ENCODE measurements around the gene VKORC1.
A peak's percentile ranks its signal among the peaks of the same experiment; 100 is the strongest.

Gene VKORC1

DNA sequence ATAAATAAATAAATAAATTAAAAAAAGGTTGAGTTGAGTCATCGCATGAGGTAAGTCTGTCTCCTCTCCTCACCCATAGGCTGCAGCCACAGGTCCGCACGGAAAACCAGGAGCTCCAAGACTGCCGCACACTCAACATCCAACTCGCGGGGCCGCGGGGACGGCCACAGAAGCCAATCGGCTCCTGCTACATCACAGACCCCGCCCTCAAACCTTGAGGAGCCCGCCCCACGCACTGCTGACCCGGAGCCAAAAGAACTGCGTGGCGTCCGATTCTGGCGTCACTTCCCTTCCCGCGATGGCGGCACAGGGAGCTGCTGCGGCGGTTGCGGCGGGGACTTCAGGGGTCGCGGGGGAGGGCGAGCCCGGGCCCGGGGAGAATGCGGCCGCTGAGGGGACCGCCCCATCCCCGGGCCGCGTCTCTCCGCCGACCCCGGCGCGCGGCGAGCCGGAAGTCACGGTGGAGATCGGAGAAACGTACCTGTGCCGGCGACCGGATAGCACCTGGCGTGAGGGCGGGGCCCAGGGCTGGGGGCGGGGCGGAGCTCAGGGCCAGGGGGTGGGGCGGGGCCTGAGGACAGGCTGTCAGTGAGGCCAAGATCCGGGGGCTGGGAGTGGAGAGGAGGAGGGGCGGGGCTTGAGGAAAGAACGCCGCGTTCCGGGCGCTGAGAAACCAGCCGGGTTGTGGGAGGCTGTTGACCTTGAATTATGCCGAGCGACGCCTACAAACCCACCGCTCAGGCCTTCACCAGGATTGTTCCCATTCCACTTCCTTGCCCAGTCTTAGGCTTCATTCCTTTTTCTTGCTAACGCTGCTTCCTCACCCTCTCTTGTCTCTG lies 23.0 kb upstream of the VKORC1 start, which contains the start of gene KAT8:
Gene KAT8, plus strand, starts transcription at position 281 of the 839 bp plus-strand sequence. Its CDS starts 18 bp downstream, at position 299.
- peak; percentile 90 for DNase-seq (ENCODE audit: low read depth)
- no peak for TF ChIP-seq CTCF (conservative IDR thresholded peaks at IDR 0.05; ENCODE audit: low read depth, low read length)
- H3K4me3 ChIP-seq (ENCODE audit: low read length): peak within 1 kb of the TSS; percentile 87

- no peak overlapping the region for H3K4me3 ChIP-seq (ENCODE audit: low read length)
- no peak for TF ChIP-seq CTCF (conservative IDR thresholded peaks at IDR 0.05; ENCODE audit: low read depth, low read length)
- DNase-seq (ENCODE audit: low read depth): no peak
These were observed 19.9 kb upstream of the VKORC1 start for GRCh38 chr16:31114468-31114867.

GRCh38 chr16:31113121-31114120 lies 18.8 kb upstream of the VKORC1 start:
- DNase-seq (ENCODE audit: low read depth): no peak
- TF ChIP-seq CTCF (conservative IDR thresholded peaks at IDR 0.05; ENCODE audit: low read depth, low read length): no peak
- H3K4me3 ChIP-seq (ENCODE audit: low read length): no peak overlapping the region

DNA sequence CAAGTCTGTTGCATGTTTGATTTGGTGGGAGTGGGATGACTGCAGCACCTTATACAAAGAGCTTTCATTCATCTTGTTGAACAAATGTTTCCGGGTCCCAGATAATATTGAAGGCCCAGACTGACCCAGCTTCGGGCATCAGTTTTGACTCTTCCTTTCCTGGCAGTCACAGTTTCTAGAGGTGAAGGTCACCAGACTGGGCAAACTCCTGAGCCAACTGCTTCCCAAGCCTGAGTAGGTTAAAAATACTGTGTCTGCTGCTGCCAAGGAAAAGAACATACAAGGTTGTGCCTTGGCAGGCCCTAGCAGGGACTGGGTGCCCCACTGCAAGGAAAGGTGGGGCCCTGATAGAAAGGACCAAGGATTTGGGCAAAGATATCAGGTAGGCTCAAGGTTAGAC lies 18.1 kb upstream of the VKORC1 start:
- no peak overlapping the region for H3K4me3 ChIP-seq (ENCODE audit: low read length)
- TF ChIP-seq CTCF (conservative IDR thresholded peaks at IDR 0.05; ENCODE audit: low read depth, low read length): no peak
- DNase-seq (ENCODE audit: low read depth): no peak

- no peak overlapping the region for H3K4me3 ChIP-seq (ENCODE audit: low read length)
- DNase-seq (ENCODE audit: low read depth): no peak
- TF ChIP-seq CTCF (conservative IDR thresholded peaks at IDR 0.05; ENCODE audit: low read depth, low read length): no peak
These were observed 17.4 kb upstream of the VKORC1 start for GRCh38 chr16:31111881-31112466.

DNA sequence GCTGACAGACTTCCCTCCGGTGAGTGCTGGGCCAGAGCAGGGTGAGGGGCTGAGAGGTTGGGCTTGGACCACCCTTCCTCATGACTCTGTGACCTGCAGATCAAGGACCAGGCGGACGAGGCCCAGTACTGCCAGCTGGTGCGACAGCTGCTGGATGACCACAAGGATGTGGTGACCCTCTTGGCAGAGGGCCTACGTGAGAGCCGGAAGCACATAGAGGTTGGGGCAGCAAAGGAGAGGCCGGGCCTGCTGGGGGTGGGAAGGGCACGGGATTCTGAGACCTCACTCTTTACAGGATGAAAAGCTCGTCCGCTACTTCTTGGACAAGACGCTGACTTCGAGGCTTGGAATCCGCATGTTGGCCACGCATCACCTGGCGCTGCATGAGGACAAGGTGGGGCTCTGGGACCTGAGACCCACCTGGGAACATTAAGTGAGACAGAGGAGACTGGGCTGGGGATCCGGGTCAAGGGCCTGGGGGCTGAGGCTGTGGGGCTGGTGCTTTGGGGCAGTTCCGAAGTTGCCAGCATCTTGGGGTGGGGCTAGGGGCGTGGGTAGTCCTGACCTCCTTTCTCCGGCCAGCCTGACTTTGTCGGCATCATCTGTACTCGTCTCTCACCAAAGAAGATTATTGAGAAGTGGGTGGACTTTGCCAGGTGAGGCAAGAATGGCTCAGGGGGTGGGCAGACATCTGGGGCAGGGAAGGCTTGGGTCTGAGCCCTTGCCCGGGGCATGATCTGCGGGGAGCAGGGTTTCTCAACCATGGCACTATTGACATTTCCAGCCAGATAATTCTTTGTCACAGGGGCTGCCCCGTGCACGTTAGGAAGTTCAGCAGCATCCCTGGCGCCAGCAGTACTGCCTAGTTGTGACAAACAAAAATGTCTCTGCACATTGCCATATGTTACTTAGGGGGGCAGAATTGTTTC lies 15.8 kb upstream of the VKORC1 start:
- DNase-seq (ENCODE audit: low read depth): no peak
- no peak overlapping the region for H3K4me3 ChIP-seq (ENCODE audit: low read length)
- no peak for TF ChIP-seq CTCF (conservative IDR thresholded peaks at IDR 0.05; ENCODE audit: low read depth, low read length)
